ENCODE data around the gene AJM1. TPM values are rescaled to one million over a fixed set of nuclear protein-coding genes. Genes with fewer than 3 reads are reported as not detected.
A peak's percentile ranks its signal among the peaks of the same experiment; 100 is the strongest.

Gene AJM1
- total RNA-seq, 2 experiments from 2014 or later, result 4.3 to 4.8 TPM

DNA sequence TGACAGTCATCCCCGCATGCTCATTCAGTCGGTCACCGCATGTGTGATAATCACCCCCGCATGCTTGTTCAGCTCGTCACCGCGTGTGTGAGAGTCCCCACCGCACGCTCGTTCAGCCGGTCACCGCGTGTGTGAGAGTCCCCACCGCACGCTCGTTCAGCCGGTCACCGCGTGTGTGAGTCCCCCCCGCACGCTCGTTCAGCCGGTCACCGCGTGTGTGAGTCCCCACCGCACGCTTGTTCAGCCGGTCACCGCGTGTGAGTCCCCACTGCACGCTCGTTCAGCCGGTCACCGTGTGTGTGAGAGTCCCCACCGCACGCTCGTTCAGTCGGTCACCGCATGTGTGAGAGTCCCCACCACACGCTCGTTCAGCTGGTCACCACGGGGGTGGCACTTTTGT is 47.6 kb downstream of the AJM1 start:
- intact Hi-C loops (cut with DNase I, micrococcal nuclease), result loop anchor here (5.0 to 10.0 kb wide), 4 partner anchors 98 to 965 kb away; partner anchors contain the start of genes EXD3 (in 1 of the 2), NOXA1 (in 1 of the 2), TMEM141 (in 1 of the 2) and TPRN (in 1 of the 2)
- POLR2A ChIA-PET, result interaction anchor here (0.6 kb wide), 1 partner anchor 206 kb away, joined by 4 read pairs; no protein-coding TSS in a partner anchor
- peaks cover 29% of the 10 kb centered on the region for H3K36me3 Mint-ChIP-seq (ENCODE audit: low read depth)

DNA sequence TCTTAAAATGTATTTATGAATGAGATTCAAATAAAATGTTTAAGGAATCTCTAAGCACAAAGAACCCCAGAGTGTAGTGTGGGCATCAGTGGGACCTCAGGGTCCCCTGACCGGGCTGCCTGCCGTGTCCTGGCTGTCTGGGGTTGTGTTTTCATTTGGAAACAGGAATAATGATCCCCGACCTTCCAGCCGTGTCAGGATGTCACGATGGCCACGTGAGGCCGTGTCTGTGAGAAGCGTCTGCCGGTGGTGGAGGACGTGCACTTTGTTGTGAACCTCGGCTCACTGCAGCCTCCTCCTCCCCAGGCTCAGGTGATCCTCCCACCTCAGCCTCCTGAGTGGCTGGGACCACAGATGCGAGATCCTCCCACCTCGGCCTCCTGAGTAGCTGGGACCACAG is 48.4 kb downstream of the AJM1 start:
- peaks cover 27% of the 10 kb centered on the region for H3K4me1 Mint-ChIP-seq
- ATAC-seq (no peak), DNase-seq (no peak)
- H3K4me3 Mint-ChIP-seq, result no peak overlapping the region
- intact Hi-C loops (cut with DNase I, micrococcal nuclease), result no loop called here
- ChIA-PET CTCF (interaction anchor here (1.8 kb wide), 1 partner anchor 34 kb away, joined by 4 read pairs; no protein-coding TSS in a partner anchor), POLR2A (no interaction called here)
- no peak overlapping the region for H3K27ac Mint-ChIP-seq
- no peaks in the 10 kb centered on the region for H3K27me3 Mint-ChIP-seq
- H3K9me3 Mint-ChIP-seq (ENCODE audit: low read depth), result no peaks in the 10 kb centered on the region
- H3K36me3 Mint-ChIP-seq (ENCODE audit: low read depth), result peaks cover 33% of the 10 kb centered on the region

More for the DNA sequence above, 47.6 kb downstream of the AJM1 start:
- no peak overlapping the region for H3K27ac Mint-ChIP-seq
- ATAC-seq, result no peak
- no peaks in the 10 kb centered on the region for H3K27me3 Mint-ChIP-seq
- H3K4me3 Mint-ChIP-seq, result no peak overlapping the region
- no peaks in the 10 kb centered on the region for H3K9me3 Mint-ChIP-seq (ENCODE audit: low read depth)
- DNase-seq, result no peak
- peaks cover 32% of the 10 kb centered on the region for H3K4me1 Mint-ChIP-seq
- CTCF ChIA-PET, result interaction anchor here (1.8 kb wide), 1 partner anchor 34 kb away, joined by 4 read pairs; no protein-coding TSS in a partner anchor

Small RNA genes lying within 50 kb of the gene (microRNA-seq; reads per million reads assigned to microRNA genes)
- gene MIR4292 (ENCODE audit: borderline replicate concordance) (not detected), gene MIR4479 (ENCODE audit: borderline replicate concordance) (5.3 reads per million, percentile 16 among the genes with 10 or more reads in this experiment)

Other genes starting within 250 kb of the AJM1 start
- gene EGFL7, start 179.6 kb upstream of the AJM1 start, total RNA-seq, result 1 to 10 TPM; 1.2 to 1.4 TPM
- gene AGPAT2, start 155.0 kb upstream of the AJM1 start, total RNA-seq, result 10 to 100 TPM in 1 of 2 experiments, 1 to 10 TPM in 1; 9.0 to 10.4 TPM
- gene DIPK1B, start 129.9 kb upstream of the AJM1 start, total RNA-seq, result under 1 TPM; 0.21 to 0.25 TPM
- 1 to 10 TPM in 1 of 2 experiments, under 1 TPM in 1; 0.71 to 1.2 TPM for gene LCN10, start 99.5 kb upstream of the AJM1 start, total RNA-seq
- not detected for gene LCN6, start 94.0 kb upstream of the AJM1 start, total RNA-seq
- not detected for gene LCN8, start 84.2 kb upstream of the AJM1 start, total RNA-seq
- gene LCN15, start 78.0 kb upstream of the AJM1 start, total RNA-seq, result not detected
- 10 to 100 TPM; 30.9 to 47.1 TPM for gene TMEM141, start 51.1 kb upstream of the AJM1 start, total RNA-seq
- under 1 TPM; 0.47 to 0.55 TPM for gene CCDC183, start 46.1 kb upstream of the AJM1 start, total RNA-seq
- gene RABL6, start 34.5 kb upstream of the AJM1 start, total RNA-seq, result 10 to 100 TPM; 66.2 to 71.8 TPM
- gene PHPT1, start 6.9 kb downstream of the AJM1 start, total RNA-seq, result 10 to 100 TPM; 94.5 to 98.9 TPM
- gene MAMDC4, start 9.9 kb downstream of the AJM1 start, total RNA-seq, result 10 to 100 TPM; 16.6 to 17.5 TPM
- 100 to 1,000 TPM; 282 to 320 TPM for gene EDF1, start 23.8 kb downstream of the AJM1 start, total RNA-seq
- 10 to 100 TPM; 37.4 to 46.2 TPM for gene TRAF2, start 44.0 kb downstream of the AJM1 start, total RNA-seq
- 10 to 100 TPM; 54.4 to 66.4 TPM for gene FBXW5, start 102.3 kb downstream of the AJM1 start, total RNA-seq
- under 1 TPM in 1 of 2 experiments, not detected in 1; 0.77 TPM for gene C8G, start 102.8 kb downstream of the AJM1 start, total RNA-seq
- 1 to 10 TPM; 1.1 to 1.5 TPM for gene LCN12, start 109.8 kb downstream of the AJM1 start, total RNA-seq
- gene PTGDS, start 135.0 kb downstream of the AJM1 start, total RNA-seq, result not detected
- gene LCNL1, start 140.5 kb downstream of the AJM1 start, total RNA-seq, result not detected
- gene PAXX, start 149.9 kb downstream of the AJM1 start, total RNA-seq, result 10 to 100 TPM; 52.7 to 67.1 TPM
- not detected for gene CLIC3, start 154.1 kb downstream of the AJM1 start, total RNA-seq
- gene ABCA2, start 185.8 kb downstream of the AJM1 start, total RNA-seq, result 10 to 100 TPM; 20.4 to 23.7 TPM
- 1 to 10 TPM; 1.3 to 1.6 TPM for gene FUT7, start 189.6 kb downstream of the AJM1 start, total RNA-seq
- gene NPDC1, start 203.7 kb downstream of the AJM1 start, total RNA-seq, result 10 to 100 TPM; 21.0 to 23.1 TPM
- gene ENTPD2, start 211.6 kb downstream of the AJM1 start, total RNA-seq, result under 1 TPM in 1 of 2 experiments, not detected in 1; 0.19 TPM
- 1 to 10 TPM; 6.4 to 8.8 TPM for gene SAPCD2, start 228.1 kb downstream of the AJM1 start, total RNA-seq
- 10 to 100 TPM; 12.5 to 14.4 TPM for gene UAP1L1, start 235.0 kb downstream of the AJM1 start, total RNA-seq
- 10 to 100 TPM; 21.6 to 26.7 TPM for gene MAN1B1, start 244.5 kb downstream of the AJM1 start, total RNA-seq

Data from activated CD4-positive, alpha-beta T cell treated with anti-CD3 and anti-CD28 coated beads for 36 hours (primary cell).